Mesothelial cell of epicardium (in vitro differentiated cells): ENCODE data around the gene KIF4A. TPM values are rescaled to one million over a fixed set of nuclear protein-coding genes. Genes with fewer than 3 reads are reported as not detected.
A peak's percentile ranks its signal among the peaks of the same experiment; 100 is the strongest.

Experiments
- DNase-seq, 2 experiments: peaks; one replicate each; pipeline ENCODE4 v3.0.0; 2021; ENCODE audit warnings: low spot score in 2 of 2; ENCODE audit not compliant: unreplicated experiment in 2 of 2
- H3K27ac Mint-ChIP-seq: 2 replicates; pipeline ENCODE4 v1.8.0; 2021; ENCODE audit warnings: mixed read lengths
- H3K27me3 Mint-ChIP-seq: 2 replicates; pipeline ENCODE4 v1.8.0; 2021; ENCODE audit warnings: low read depth, mixed read lengths
- H3K36me3 Mint-ChIP-seq: 2 replicates; pipeline ENCODE4 v1.8.0; 2021; ENCODE audit warnings: mixed read lengths
- H3K4me1 Mint-ChIP-seq: 2 replicates; pipeline ENCODE4 v1.8.0; 2021; ENCODE audit warnings: mixed read lengths
- H3K4me3 Mint-ChIP-seq: 2 replicates; pipeline ENCODE4 v1.8.0; 2021; ENCODE audit warnings: mild to moderate bottlenecking, moderate library complexity, mixed read lengths
- H3K9me3 Mint-ChIP-seq: 2 replicates; pipeline ENCODE4 v1.8.0; 2021; ENCODE audit warnings: mixed read lengths
- CTCF ChIP-seq: fragments of 200-600 bp; sonication (generic); IDR thresholded peaks from one replicate; pipeline ENCODE4 v1.5.0; 2021; ENCODE audit warnings: antibody characterized with exemption; ENCODE audit not compliant: unreplicated experiment
- total RNA-seq: library from RNA; stranded (reverse); gene quantifications from 3 replicates; pipeline ENCODE4 v1.2.1, GENCODE V29; 2021

Gene KIF4A
- total RNA-seq, 1 donor from 2014 or later: 12.2 TPM

GRCh38 chrX:70453024-70453618 is 163.2 kb downstream of the KIF4A start:
- H3K27ac Mint-ChIP-seq: peak overlapping the region; percentile 2
- no peak for DNase-seq
- peaks cover 10% of the 10 kb centered on the region for H3K9me3 Mint-ChIP-seq
- peak overlapping the region; percentile 73 for H3K4me3 Mint-ChIP-seq
- TF ChIP-seq CTCF: no peak
- H3K4me1 Mint-ChIP-seq: peaks cover 41% of the 10 kb centered on the region
- peaks cover 3% of the 10 kb centered on the region for H3K27me3 Mint-ChIP-seq
- peaks cover 2% of the 10 kb centered on the region for H3K36me3 Mint-ChIP-seq

GRCh38 chrX:70454441-70455365 is 164.8 kb downstream of the KIF4A start:
- peak overlapping the region; percentile 85 for H3K4me3 Mint-ChIP-seq
- H3K4me1 Mint-ChIP-seq: peaks cover 41% of the 10 kb centered on the region
- peak; percentile 68 for TF ChIP-seq CTCF
- H3K27ac Mint-ChIP-seq: peak overlapping the region; percentile 92
- no peaks in the 10 kb centered on the region for H3K27me3 Mint-ChIP-seq
- DNase-seq: peak; percentile 66 to 79
- H3K9me3 Mint-ChIP-seq: peaks cover 11% of the 10 kb centered on the region
- H3K36me3 Mint-ChIP-seq: peaks cover 6% of the 10 kb centered on the region

- Mint-ChIP-seq H3K4me3 (peak overlapping the region; percentile 85), H3K27me3 (no peaks in the 10 kb centered on the region), H3K4me1 (peaks cover 41% of the 10 kb centered on the region), H3K36me3 (peaks cover 11% of the 10 kb centered on the region), H3K27ac (peak overlapping the region; percentile 92), H3K9me3 (peaks cover 16% of the 10 kb centered on the region)
- no peak for TF ChIP-seq CTCF
- no peak for DNase-seq
Observed at GRCh38 chrX:70455366-70456202, 165.7 kb downstream of the KIF4A start.

- H3K9me3 Mint-ChIP-seq: peaks cover 23% of the 10 kb centered on the region
- H3K4me1 Mint-ChIP-seq: peaks cover 41% of the 10 kb centered on the region
- TF ChIP-seq CTCF: no peak
- no peak for DNase-seq
- peak overlapping the region; percentile 92 for H3K27ac Mint-ChIP-seq
- H3K4me3 Mint-ChIP-seq: peak overlapping the region; percentile 85
- no peaks in the 10 kb centered on the region for H3K27me3 Mint-ChIP-seq
- H3K36me3 Mint-ChIP-seq: peaks cover 17% of the 10 kb centered on the region
Observed at GRCh38 chrX:70456256-70456655, 166.4 kb downstream of the KIF4A start.

GRCh38 chrX:70461026-70461425 is 171.1 kb downstream of the KIF4A start:
- Mint-ChIP-seq H3K4me3 (no peak overlapping the region), H3K36me3 (peaks cover 25% of the 10 kb centered on the region), H3K27ac (no peak overlapping the region), H3K9me3 (peaks cover 24% of the 10 kb centered on the region), H3K4me1 (peaks cover 12% of the 10 kb centered on the region), H3K27me3 (no peaks in the 10 kb centered on the region)
- no peak for TF ChIP-seq CTCF
- DNase-seq: no peak
